Limb (tissue), 2 donors: ENCODE results near the gene PITPNB.

Experiments
- DNase-seq, 2 donors: peaks; one replicate each; pipeline ENCODE4 v3.0.0-alpha.2; 2016; ENCODE audit errors: extremely low spot score in 2 of 2

Gene PITPNB

DNA sequence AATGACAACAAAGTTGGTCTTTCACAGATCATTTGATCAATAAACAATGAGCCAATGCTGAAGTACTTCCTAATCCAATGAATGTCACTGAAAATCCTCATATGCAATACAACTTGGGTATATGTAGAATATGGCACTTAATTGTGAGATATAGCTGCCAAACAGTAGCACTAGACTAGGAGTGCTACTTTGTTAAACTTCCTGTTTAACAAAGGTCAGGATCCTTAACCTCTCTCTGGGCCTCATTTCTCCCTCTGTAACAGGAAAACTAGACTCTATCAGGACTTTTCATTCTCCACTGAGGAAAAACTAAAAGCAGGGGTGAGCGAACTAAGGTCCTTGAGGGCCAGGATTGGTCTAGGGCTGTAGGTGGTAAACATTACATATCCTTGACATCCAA is 56.1 kb downstream of the PITPNB start:
- DNase-seq = no peak

DNA sequence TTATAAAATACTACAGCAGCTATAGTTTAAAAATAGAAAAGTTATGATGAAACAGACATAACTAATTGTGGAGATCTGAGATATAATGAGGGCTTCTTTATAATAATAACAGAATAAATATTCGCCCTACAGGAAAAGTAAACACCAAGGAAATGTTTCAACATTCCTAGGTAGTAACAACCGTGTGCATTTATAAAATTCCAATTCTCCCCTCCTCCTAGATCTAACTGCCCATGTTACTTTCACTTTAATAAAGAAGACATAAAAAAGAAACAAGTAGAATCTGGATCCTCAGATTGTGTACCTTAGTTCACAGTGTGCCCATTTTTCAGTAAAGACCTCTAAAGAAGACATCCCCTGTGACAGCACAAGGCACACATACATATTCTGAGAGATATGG is 59.7 kb downstream of the PITPNB start:
- DNase-seq = no peak

DNA sequence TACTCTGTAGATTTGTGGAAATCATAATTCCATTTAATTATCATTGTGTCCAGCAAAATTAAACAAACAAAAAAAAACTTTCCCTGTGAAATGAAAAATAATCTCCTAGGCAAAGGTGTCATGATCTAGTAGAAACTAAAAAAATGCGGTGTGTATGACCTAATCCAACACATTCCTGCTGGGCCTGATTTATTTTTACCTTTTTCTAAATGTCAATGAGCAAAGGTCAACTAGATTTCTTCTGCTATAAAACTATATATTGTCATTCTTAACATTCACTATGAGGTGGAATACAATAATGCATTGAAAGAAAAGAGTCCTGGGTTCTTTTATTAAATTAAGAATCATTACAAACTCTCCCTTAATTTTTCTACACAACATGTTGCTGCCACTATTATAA is 60.4 kb downstream of the PITPNB start:
- DNase-seq = no peak

DNA sequence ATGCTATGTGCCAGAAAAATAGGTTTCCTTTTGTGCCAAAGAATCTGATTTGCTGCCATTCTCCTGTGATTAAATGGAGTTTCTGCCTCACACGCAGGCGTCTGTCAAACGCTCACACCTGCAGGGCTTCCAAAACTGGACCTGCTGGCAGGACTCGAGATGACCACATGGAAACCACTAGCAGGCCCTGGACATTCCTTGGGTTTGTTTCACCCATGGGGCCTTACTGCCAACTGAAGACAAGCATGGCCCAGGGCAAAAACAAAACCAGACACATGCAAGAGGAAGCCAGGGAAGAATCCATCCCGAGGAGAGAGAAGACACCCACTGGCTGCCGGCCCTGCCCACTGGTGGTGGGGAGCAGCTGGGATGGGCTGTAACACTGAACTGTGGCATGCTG is 61.6 kb downstream of the PITPNB start:
- no peak for DNase-seq

DNA sequence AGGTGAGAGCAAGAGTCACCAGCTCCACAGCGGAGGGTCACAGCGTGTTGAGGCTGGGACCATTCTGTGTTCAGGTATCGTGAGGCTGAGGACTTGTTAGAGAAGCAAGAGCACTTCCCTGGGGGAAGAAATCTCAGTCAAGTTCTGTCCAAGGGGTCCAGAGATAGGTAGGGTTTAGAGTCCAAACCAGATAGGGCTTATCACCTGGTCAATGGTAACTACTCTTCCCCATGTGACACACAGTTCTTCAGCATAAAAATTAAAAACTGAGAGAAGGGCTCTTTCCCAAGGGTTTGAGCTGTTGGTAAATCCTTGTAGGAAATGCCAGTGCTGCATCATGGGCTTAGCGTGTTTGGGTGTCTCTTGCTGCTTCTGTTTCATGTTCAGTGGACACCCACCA is 62.7 kb downstream of the PITPNB start:
- no peak for DNase-seq

DNA sequence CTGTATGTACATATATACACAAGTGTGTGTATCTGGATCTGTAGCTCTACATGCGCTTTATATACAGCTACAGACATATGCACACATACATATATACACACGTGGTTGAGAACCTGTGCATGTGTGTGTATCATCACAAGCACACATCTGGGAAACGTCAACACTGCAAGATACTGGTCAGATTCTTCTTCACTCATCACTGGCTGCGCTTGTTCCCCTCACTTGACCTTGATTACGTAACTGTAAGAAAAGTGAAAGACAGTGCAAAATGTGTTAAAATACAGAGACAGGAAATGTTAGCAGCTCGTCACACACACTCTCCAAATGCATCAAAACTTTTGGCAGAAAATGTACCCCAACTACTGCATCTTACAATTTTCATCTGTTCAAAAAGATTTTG is 65.6 kb downstream of the PITPNB start:
- DNase-seq = no peak

DNA sequence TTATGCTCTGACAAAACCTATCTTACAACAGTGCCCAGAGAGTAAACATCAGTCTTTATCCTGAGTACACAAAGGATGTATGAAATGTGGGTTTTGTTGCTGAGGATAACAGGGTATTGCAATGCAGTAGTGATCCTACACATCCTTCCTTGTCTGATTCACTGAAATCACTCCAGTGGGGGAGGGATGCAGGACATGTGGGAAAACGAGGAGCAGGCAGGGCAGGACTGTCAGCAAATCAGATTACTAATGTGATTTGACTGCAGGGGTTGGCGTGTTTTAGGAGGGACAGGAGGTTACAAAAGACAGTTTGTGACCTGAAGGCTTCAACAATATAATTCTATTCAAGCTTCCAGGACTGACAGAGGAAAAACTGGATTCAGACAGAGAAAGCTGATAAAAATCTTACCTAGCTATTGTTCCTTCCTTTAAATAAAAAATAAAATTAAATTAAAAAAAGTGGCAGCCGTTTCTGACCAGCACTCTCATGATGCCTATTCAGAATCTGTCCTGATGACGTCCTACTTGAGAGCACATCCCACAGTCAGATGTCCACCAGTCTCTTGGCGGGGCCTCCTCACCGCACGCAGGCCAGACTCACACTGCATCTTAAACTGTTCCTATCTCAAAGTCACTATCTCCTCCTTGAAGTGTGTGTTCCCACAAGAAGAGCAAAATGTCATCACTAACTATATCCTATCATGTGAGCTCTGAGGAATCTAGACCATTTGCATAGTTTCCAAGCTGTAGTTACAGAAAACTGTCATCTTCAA is 66.9 kb downstream of the PITPNB start:
- DNase-seq = no peak

DNA sequence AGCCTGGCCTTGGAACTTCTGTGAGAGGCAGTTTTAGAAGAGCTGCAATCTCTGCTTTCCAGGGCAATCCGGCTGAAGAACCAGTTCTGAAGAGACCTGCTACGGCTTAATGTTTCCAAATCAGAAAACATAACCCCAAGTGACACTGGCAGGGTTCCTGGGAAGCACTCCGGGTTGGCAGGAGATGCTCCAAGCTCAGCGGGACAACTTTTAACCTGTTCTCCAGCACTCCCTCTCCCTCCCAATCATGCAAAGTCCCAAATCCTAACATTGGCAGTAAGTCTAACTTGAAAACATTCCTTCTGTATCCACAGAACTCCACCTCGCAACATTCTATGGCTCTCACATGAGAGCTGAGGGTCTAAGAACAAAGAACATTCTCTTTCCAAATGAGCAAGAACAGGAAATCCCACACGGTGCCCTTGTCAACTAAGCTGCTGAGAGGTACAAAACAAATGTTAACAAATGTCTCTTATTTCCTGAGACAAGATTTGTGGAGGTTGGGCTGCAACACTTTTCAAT is 69.0 kb downstream of the PITPNB start:
- peak in 1 of 2 donors; percentile 34 for DNase-seq

DNA sequence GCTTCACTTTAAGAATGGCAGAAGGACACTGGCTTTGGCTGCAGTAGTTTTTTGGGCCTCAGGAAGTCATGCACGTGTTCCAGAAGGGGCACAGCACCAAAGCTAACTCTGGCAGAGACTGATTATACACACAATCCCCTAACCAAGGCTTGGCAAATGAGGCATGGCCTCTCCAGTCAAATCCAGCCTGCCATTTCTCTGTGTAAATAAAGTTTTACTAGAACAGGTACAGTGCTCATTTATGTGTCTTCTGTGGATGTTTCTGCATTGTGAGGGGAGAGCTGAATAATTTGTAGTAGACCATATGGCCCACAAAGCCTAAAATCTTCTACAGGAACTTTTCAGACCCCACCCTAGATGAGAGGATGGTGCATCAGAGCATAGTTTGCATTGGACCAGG is 71.1 kb downstream of the PITPNB start:
- DNase-seq = no peak

DNA sequence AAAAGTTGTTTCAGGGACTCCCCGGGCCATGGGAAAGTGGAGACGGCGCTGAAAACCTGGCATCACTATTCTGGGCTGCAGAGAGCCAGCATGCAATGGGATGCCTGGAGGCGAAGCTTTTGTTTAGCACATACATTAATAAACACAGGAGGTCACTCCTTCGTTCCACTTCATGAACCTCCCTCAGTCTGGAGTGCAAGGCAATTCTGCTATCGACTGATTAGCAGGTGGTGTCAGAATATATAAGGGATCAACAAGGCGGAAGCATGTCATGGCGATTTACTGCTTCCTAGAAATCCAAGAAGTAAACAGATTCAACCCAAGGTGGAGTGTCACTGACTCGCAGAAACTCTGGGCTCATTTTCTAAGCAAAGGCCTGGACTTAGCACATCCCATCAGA is 72.1 kb downstream of the PITPNB start:
- DNase-seq = no peak

DNA sequence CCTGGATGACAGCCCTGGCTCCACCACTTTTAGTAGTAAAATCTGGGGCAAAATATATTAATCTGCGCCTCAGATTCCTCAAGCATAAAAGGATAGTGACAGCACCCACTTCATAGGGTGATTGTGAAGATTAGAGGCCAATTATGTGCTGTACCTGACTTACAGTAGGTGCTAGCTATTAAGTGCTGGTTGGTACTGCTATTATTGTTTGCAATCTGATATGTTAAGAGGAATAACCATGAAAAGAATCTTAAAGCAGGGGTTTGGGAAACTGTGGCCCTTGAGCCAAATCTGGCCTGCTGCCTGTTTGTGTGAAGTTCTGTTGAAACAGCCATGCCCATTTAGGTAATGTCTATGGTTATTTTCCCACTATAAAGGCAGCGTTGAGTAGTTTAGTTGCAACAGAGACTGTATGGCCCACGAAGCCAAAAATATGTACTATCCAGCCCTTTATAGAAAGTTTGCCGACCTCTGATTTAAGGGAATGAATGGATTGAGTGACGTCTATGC is 72.8 kb downstream of the PITPNB start:
- no peak for DNase-seq

DNA sequence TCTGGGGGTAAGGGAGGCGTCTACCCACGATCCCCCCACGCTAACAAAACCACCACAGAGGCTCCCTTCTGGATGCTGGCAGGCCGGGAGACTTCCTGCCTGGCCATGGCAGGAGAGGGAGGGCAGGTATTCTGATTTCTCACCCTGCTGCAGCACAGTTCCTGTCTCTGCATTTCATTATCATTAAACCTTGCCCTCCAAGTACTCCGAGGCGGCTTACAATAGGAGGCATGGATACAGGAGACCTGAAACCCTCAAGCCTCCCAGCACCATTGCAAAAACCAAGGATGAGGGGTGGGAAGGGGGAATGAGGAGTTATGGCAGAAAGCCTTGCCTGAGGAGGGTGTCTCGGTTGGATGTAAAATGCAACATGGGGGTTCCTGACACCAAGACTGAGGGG is 73.4 kb downstream of the PITPNB start:
- no peak for DNase-seq

DNA sequence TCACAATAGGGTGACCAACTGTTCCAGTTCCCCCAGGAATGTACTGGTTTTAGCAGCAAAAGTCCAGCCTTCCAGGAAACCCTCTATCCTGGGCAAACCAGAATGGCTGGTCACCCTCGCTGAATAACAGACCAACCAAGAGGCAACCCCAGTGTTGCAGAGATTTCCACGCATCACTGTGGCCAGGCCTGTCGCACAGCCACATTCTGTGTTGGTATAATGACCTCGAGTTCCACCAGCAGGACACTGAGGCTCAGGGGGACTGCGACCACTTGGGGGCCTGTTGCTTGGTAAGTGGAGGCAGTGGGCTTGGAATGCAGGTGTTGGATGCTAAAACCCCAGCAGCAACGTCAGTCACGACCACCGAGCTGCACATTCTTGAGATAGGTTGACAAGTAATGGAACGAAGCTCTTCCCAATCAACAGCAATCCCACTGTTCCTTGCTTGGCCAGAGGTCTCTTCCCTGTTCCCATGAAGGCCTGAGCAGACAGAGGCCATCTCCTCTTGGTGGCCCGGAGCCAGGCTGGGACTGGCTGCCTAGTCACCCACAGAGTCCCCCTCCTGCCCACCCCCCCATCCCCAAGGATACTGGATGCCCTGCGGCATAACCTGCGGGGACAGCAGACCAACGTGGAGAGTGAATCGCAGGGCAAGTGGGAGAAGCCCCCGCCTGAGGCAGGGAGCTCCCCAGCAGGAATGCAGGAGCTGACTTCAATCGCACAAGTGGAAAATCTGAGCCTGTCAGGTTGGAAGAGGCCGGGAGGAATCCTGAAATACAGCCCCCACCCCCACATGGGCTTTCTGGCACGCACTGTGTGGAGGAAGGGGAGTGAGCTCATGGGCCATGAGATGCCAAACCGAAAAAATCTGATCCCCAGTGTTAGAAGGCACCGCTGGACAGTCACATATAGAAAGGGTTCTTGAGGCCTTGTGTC is 74.1 kb downstream of the PITPNB start:
- peak; percentile 61 to 77 for DNase-seq

DNA sequence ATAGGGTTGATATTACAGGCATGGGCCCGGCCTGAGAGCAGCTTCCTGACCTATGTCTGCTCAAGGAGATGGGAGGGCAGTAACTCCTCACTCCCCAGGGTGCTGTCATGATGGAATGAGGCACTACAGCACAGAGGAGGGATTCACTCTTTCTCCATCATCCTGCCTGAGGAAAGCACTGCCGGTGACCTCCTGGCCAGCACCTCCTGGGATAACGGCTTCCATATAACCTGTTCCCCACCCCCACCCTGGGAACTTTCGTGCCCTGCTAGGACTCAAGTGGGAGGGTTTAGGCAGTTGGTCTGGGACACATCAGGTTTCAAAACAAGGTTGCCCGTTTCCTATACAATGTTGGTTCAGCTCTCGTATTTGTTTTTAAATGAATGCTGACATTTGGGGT is 74.8 kb downstream of the PITPNB start:
- no peak for DNase-seq

DNA sequence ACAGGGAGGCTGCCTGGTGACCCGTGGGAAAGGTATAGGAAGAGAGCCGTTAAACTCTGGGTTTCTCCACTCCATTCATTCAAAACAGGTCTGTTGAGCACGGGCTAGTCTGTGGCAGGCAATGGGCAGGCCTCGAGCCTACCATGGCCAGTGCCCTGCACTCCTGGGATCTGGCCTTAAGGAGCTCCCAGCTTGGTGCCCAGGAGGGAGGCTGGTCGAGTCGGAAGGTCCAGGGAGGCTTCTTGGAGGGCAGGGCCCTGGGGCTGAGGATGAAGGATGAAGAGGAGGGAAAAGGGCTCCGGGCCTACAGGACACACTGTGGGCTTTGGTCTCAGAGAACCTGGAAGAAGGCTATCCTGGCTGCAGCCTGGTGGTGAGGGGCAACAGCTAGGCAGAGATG is 75.6 kb downstream of the PITPNB start:
- DNase-seq = no peak

DNA sequence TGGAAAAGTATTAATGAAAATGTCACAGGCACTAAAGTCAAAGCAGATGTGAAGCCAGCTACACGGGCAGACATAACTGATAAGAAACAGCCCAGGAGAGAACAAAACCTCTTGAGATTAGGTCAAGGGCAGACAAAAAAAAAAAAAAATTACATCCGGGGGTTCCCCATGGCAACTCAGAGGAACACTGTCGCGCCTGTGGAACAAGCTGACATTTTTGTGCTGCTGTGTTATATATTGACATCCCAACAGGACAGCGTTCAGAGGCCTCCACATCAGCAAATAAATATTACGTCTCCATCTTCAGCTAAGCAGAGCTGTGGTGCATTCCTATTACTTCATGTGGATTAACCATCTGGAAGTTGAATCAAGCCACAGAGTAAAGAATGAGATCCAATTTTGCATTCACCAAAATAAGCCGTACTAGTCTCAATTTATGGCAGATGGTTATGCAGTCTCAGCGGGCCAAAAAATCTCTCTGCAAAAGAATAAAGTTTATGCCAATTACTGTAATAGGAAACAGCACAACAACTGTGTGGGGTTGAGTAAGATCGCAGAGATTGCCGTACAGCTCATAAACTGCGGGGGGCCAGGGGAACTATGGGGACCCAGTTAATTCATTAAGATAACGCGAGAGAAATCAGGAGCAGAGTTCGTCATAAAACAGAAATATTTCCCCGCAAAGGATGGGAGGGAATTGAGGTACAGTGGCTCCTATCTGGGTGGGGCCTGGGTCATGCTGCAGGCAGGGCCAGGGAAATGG is 76.2 kb downstream of the PITPNB start:
- peak in 1 of 2 donors; percentile 84 for DNase-seq

DNA sequence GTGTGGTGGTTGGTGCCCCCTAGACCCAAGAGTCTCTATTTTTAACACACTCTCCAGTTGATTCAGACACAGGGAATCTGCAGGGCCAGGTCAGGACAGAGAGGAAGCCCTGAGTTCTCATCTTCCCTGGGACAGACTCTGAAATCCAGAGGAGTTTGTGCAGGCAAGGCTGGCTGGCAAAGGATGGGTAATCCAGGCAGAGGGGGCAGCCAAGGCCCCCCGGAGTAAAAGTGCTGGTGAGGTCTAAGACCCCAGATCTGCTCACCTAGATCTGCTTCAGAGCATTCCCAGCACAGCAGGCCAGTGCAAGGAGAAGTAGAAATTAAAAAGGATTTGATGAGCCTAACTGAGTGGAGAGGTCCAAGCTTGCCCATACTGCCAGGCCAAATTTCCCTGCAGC is 76.9 kb downstream of the PITPNB start:
- DNase-seq = no peak

DNA sequence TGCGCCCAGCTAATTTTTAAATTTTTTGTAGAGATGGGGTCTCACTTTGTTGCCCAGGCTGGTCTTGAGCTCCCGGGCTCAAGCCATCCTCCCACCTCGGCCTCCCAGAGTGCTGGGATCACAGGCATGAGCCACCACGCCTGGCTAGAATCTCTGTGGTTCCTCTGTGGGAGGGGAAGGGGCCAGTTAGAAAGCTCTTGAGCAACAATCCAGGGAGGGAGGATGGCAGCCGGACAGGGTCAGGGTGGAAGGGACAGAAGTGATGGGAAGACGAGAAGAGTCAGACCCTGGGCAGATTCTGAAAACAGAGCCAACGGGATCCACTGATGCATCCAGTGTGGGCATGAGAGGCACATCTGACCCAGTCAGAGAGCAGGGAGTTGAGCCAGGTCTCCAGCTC is 78.6 kb downstream of the PITPNB start:
- DNase-seq = no peak

DNA sequence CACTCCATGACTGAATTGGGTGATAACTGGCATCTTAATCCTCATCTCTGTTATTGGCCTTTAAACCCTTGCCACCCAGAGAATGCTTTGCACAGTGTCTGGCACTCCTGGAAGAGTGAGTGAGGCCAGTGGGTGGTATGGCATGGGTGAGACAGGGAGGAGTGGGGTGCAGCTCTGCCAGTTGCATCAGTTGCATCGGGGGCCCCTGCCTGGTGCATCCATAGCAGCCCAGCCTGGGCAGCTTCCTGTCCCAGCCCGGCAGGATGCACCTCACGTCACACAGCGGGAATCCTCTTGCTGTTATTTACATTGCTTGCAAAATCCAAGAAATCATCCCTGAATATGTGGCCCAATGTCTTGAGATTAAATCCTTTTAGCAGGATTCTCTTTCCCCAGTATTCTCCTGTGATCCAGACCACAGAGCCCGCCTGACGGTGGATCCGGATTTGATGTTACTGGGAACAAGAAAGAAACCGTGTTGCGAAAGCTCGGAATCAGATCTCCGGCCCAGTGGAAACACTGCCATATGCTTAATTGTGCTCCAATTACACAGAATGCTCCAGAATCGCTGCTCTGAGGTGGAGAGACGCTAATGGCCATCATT is 79.9 kb downstream of the PITPNB start:
- DNase-seq = no peak

DNA sequence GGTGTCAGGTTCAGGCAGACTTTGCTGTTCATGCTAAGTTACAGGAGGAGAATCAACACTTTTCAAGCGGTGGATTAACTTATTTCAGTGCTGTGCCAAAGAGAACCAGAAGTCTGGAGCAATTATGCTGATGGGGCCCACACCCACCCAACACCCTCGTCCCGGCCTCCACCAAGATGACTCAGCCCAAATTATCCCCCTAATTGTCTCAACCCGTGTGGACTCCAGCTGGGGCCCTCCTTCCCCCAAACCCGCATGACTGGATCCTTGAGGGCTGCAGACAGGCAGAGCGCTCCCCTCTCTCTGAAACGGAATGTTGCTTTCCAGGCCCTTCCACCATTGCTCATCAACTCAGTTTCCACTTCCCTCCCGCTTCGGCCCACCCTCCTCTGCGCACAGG is 82.9 kb downstream of the PITPNB start:
- DNase-seq = no peak

DNA sequence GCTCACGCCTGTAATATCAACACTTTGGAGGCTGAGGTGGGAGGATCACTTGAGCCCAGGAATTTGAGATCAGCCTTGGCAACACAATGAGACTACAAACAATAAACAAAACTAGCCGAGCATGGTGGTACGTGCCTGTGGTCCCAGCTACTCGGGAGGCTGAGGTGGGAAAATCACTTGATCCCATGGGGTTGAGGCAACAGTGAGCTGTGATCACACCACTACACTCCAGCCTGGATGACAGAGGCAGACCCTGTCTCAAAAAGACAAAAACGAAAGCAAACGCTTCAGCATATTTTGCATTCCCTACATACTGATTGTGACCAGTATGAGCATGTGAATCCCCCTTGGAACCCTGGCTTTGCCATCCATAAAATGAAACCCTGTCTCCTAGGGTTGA is 83.6 kb downstream of the PITPNB start:
- DNase-seq = no peak
